Activated T-helper 1 cell treated with anti-CD3 and anti-CD28 coated beads, Interleukin-12 subunit alpha, Interleukin-12 subunit beta, Interleukin-2, Interleukin-4 antibody, amounts not matched to agents 30 ng/mL and 10 ng/mL and 1 ng/mL, durations not matched to agents 14 hours and 24 hours and 36 hours (primary cell): ENCODE measurements around the gene IDE. TPM values are rescaled to one million over a fixed set of nuclear protein-coding genes. Genes with fewer than 3 reads are reported as not detected.
A peak's percentile ranks its signal among the peaks of the same experiment; 100 is the strongest.

ENCODE experiments used
- DNase-seq: peaks from one replicate; pipeline ENCODE4 v3.0.0; 2021; ENCODE audit warnings: low spot score
- H3K27ac Mint-ChIP-seq: one replicate; pipeline ENCODE4 v1.8.0; 2021; ENCODE audit warnings: mild to moderate bottlenecking, mixed read lengths
- H3K27me3 Mint-ChIP-seq: one replicate; pipeline ENCODE4 v1.8.0; 2022; ENCODE audit warnings: mild to moderate bottlenecking, moderate library complexity, mixed read lengths; ENCODE audit not compliant: insufficient read depth
- H3K36me3 Mint-ChIP-seq: one replicate; pipeline ENCODE4 v1.8.0; 2021; ENCODE audit warnings: low read depth, mixed read lengths
- H3K4me1 Mint-ChIP-seq: one replicate; pipeline ENCODE4 v1.8.0; 2021; ENCODE audit warnings: low read depth, mixed read lengths
- H3K4me3 Mint-ChIP-seq: one replicate; pipeline ENCODE4 v1.8.0; 2021; ENCODE audit warnings: mild to moderate bottlenecking, moderate library complexity, mixed read lengths
- H3K9me3 Mint-ChIP-seq: one replicate; pipeline ENCODE4 v1.8.0; 2021; ENCODE audit warnings: mixed read lengths
- intact Hi-C: fragments of 100-400 bp; cut with micrococcal nuclease; formaldehyde crosslinking; loops from one replicate; pipeline ENCODE4 v1.15.1; 2024
- total RNA-seq: library from RNA; stranded (reverse); gene quantifications from 2 replicates; pipeline ENCODE4 v1.2.3, GENCODE V29; 2022

Gene IDE
- total RNA-seq, 1 donor from 2014 or later = 43.4 TPM

- intact Hi-C loops = no loop called here
- H3K36me3 Mint-ChIP-seq = peaks cover 37% of the 10 kb centered on the region
- H3K27ac Mint-ChIP-seq = no peak overlapping the region
- H3K4me1 Mint-ChIP-seq = no peaks in the 10 kb centered on the region
- peaks cover 15% of the 10 kb centered on the region for H3K9me3 Mint-ChIP-seq
- no peaks in the 10 kb centered on the region for H3K27me3 Mint-ChIP-seq
- DNase-seq = no peak
- no peak overlapping the region for H3K4me3 Mint-ChIP-seq
These were observed 23.0 kb downstream of the IDE start for GRCh38 chr10:92550924-92551323.

GRCh38 chr10:92547676-92548075 lies 26.2 kb downstream of the IDE start:
- Mint-ChIP-seq H3K27ac (no peak overlapping the region), H3K27me3 (no peaks in the 10 kb centered on the region), H3K36me3 (peaks cover 16% of the 10 kb centered on the region), H3K4me3 (no peak overlapping the region), H3K9me3 (no peaks in the 10 kb centered on the region), H3K4me1 (peaks cover 18% of the 10 kb centered on the region)
- intact Hi-C loops = no loop called here
- no peak for DNase-seq

- H3K36me3 Mint-ChIP-seq = peaks cover 10% of the 10 kb centered on the region
- H3K4me3 Mint-ChIP-seq = no peak overlapping the region
- H3K9me3 Mint-ChIP-seq = no peaks in the 10 kb centered on the region
- no peaks in the 10 kb centered on the region for H3K27me3 Mint-ChIP-seq
- no peak for DNase-seq
- peaks cover 28% of the 10 kb centered on the region for H3K4me1 Mint-ChIP-seq
- no peak overlapping the region for H3K27ac Mint-ChIP-seq
- intact Hi-C loops = loop anchor here (2.0 kb wide), 1 partner anchor 27 kb away; no protein-coding TSS in a partner anchor
These were observed 28.3 kb downstream of the IDE start for GRCh38 chr10:92545556-92545955.

- intact Hi-C loops = loop anchor here (1.0 to 2.0 kb wide), 2 partner anchors 25 to 30 kb away; partner anchors contain the start of gene IDE
- peak overlapping the region; percentile 45 for H3K27ac Mint-ChIP-seq
- peak; percentile 8 for DNase-seq
- H3K27me3 Mint-ChIP-seq = no peaks in the 10 kb centered on the region
- no peak overlapping the region for H3K4me3 Mint-ChIP-seq
- no peaks in the 10 kb centered on the region for H3K9me3 Mint-ChIP-seq
- H3K4me1 Mint-ChIP-seq = peaks cover 28% of the 10 kb centered on the region
- peaks cover 9% of the 10 kb centered on the region for H3K36me3 Mint-ChIP-seq
These were observed 29.6 kb downstream of the IDE start for GRCh38 chr10:92544296-92544695.

- no peak overlapping the region for H3K27ac Mint-ChIP-seq
- intact Hi-C loops = no loop called here
- DNase-seq = no peak
- peaks cover 5% of the 10 kb centered on the region for H3K36me3 Mint-ChIP-seq
- H3K27me3 Mint-ChIP-seq = no peaks in the 10 kb centered on the region
- H3K9me3 Mint-ChIP-seq = no peaks in the 10 kb centered on the region
- H3K4me1 Mint-ChIP-seq = peaks cover 43% of the 10 kb centered on the region
- H3K4me3 Mint-ChIP-seq = no peak overlapping the region
These were observed 31.4 kb downstream of the IDE start for GRCh38 chr10:92542458-92542857.

GRCh38 chr10:92541583-92541982 lies 32.3 kb downstream of the IDE start:
- Mint-ChIP-seq H3K36me3 (peaks cover 5% of the 10 kb centered on the region), H3K27me3 (no peaks in the 10 kb centered on the region), H3K9me3 (no peaks in the 10 kb centered on the region), H3K4me1 (peaks cover 43% of the 10 kb centered on the region), H3K4me3 (no peak overlapping the region), H3K27ac (no peak overlapping the region)
- intact Hi-C loops = no loop called here
- DNase-seq = no peak

GRCh38 chr10:92538231-92538958 lies 35.5 kb downstream of the IDE start:
- no peak for DNase-seq
- H3K27me3 Mint-ChIP-seq = no peaks in the 10 kb centered on the region
- H3K4me1 Mint-ChIP-seq = peaks cover 28% of the 10 kb centered on the region
- H3K36me3 Mint-ChIP-seq = peaks cover 11% of the 10 kb centered on the region
- no peaks in the 10 kb centered on the region for H3K9me3 Mint-ChIP-seq
- H3K4me3 Mint-ChIP-seq = no peak overlapping the region
- intact Hi-C loops = no loop called here
- no peak overlapping the region for H3K27ac Mint-ChIP-seq

- H3K27me3 Mint-ChIP-seq = no peaks in the 10 kb centered on the region
- intact Hi-C loops = no loop called here
- no peaks in the 10 kb centered on the region for H3K9me3 Mint-ChIP-seq
- peaks cover 14% of the 10 kb centered on the region for H3K36me3 Mint-ChIP-seq
- no peak overlapping the region for H3K27ac Mint-ChIP-seq
- no peak overlapping the region for H3K4me3 Mint-ChIP-seq
- no peaks in the 10 kb centered on the region for H3K4me1 Mint-ChIP-seq
- DNase-seq = no peak
These were observed 42.9 kb downstream of the IDE start for GRCh38 chr10:92530891-92531535.

- H3K27me3 Mint-ChIP-seq = no peaks in the 10 kb centered on the region
- intact Hi-C loops = no loop called here
- no peak overlapping the region for H3K27ac Mint-ChIP-seq
- H3K36me3 Mint-ChIP-seq = peaks cover 14% of the 10 kb centered on the region
- DNase-seq = no peak
- H3K4me1 Mint-ChIP-seq = no peaks in the 10 kb centered on the region
- no peak overlapping the region for H3K4me3 Mint-ChIP-seq
- no peaks in the 10 kb centered on the region for H3K9me3 Mint-ChIP-seq
These were observed 43.5 kb downstream of the IDE start for GRCh38 chr10:92530421-92530820.

- DNase-seq = no peak
- no peaks in the 10 kb centered on the region for H3K4me1 Mint-ChIP-seq
- no peak overlapping the region for H3K4me3 Mint-ChIP-seq
- intact Hi-C loops = no loop called here
- H3K27me3 Mint-ChIP-seq = no peaks in the 10 kb centered on the region
- H3K27ac Mint-ChIP-seq = no peak overlapping the region
- H3K36me3 Mint-ChIP-seq = peaks cover 8% of the 10 kb centered on the region
- H3K9me3 Mint-ChIP-seq = no peaks in the 10 kb centered on the region
These were observed 46.2 kb downstream of the IDE start for GRCh38 chr10:92527716-92528115.

- Mint-ChIP-seq H3K27ac (no peak overlapping the region), H3K27me3 (no peaks in the 10 kb centered on the region), H3K36me3 (peaks cover 15% of the 10 kb centered on the region), H3K4me1 (no peaks in the 10 kb centered on the region), H3K4me3 (no peak overlapping the region), H3K9me3 (no peaks in the 10 kb centered on the region)
- intact Hi-C loops = no loop called here
- no peak for DNase-seq
These were observed 50.3 kb downstream of the IDE start for GRCh38 chr10:92523639-92524038.

GRCh38 chr10:92517034-92517655 lies 56.7 kb downstream of the IDE start:
- intact Hi-C loops = loop anchor here (1.0 to 5.0 kb wide), 4 partner anchors 57 to 365 kb away; partner anchors contain the start of gene IDE
- no peak overlapping the region for H3K27ac Mint-ChIP-seq

GRCh38 chr10:92508866-92509265 lies 65.0 kb downstream of the IDE start:
- no peaks in the 10 kb centered on the region for H3K9me3 Mint-ChIP-seq
- no peaks in the 10 kb centered on the region for H3K4me1 Mint-ChIP-seq

More at GRCh38 chr10:92517034-92517655, 56.7 kb downstream of the IDE start:
- no peaks in the 10 kb centered on the region for H3K27me3 Mint-ChIP-seq
- peaks cover 12% of the 10 kb centered on the region for H3K36me3 Mint-ChIP-seq
- H3K4me3 Mint-ChIP-seq = no peak overlapping the region
- peak; percentile 48 for DNase-seq
- peaks cover 8% of the 10 kb centered on the region for H3K4me1 Mint-ChIP-seq
- no peaks in the 10 kb centered on the region for H3K9me3 Mint-ChIP-seq

More at GRCh38 chr10:92508866-92509265, 65.0 kb downstream of the IDE start:
- Mint-ChIP-seq H3K27me3 (no peaks in the 10 kb centered on the region), H3K27ac (no peak overlapping the region), H3K4me3 (no peak overlapping the region), H3K36me3 (peaks cover 27% of the 10 kb centered on the region)
- no peak for DNase-seq
- intact Hi-C loops = no loop called here
